HepG2 (cell line): ENCODE measurements around the gene TUBE1. TPM values are rescaled to one million over a fixed set of nuclear protein-coding genes. Genes with fewer than 3 reads are reported as not detected.

ENCODE experiments used
- ATAC-seq: fragments of 200-7000 bp; cut with Tn5 transposase; 3 replicates; pipeline ENCODE4 v1.9.1; 2020; ENCODE audit warnings: mild to moderate bottlenecking, moderate library complexity
- BruUV-seq: library from RNA; stranded (reverse); fragments of 400-500 nt; replicated peaks from 2 replicates; lab custom pipeline; 2021; lab: Mats Ljungman, UMichigan
- CTCF ChIA-PET: fragments of 300-600 bp; formaldehyde crosslinking; extraction: SDS; loops from one replicate; lab custom pipeline; 2021; ENCODE audit warnings: low total read pairs, inconsistent platforms, low intra/inter-chr PET ratio; lab: Yijun Ruan, JAX
- POLR2A ChIA-PET: fragments of 350-600 bp; sonication (Branson Sonifier 250); formaldehyde crosslinking; loops from one replicate; lab custom pipeline; 2020; ENCODE audit warnings: antibody characterized with exemption, inconsistent platforms; lab: Yijun Ruan, JAX
- DNase-seq: peaks from one replicate; pipeline ENCODE4 v3.0.0-alpha.2; 2015; ENCODE audit warnings: low spot score
- FAIRE-seq: peaks from 3 replicates; lab custom pipeline; 2011; peaks lifted over from hg19 to GRCh38; lab: Jason Lieb, UNC
- H2AFZ ChIP-seq: one replicate; pipeline ENCODE4 v1.6.1; 2011; ENCODE audit warnings: low read length, inconsistent platforms
- H3K27ac ChIP-seq: fragments of 300-600 bp; 3 replicates; pipeline ENCODE4 v1.8.0; 2011; ENCODE audit warnings: mixed run types, mild to moderate bottlenecking, mixed read lengths, low read length, inconsistent platforms; ENCODE audit not compliant: insufficient read depth; ENCODE audit errors: extremely low read length
- H3K27me3 ChIP-seq, 2 experiments: fragments of 200-600 bp in 1 of 2; 2 replicates in 1 of 2; 3 replicates in 1 of 2; pipeline versions ENCODE4 v1.6.0 to v1.8.0; 2011; ENCODE audit warnings: low read length in 2 of 2, mild to moderate bottlenecking in 2 of 2, moderate library complexity in 2 of 2, inconsistent platforms in 1 of 2; ENCODE audit not compliant: insufficient read depth in 2 of 2, control insufficient read depth in 1 of 2
- H3K36me3 ChIP-seq, 2 experiments: fragments of 200-600 bp in 1 of 2; replicated peaks in 1 of 2; 2 replicates in 1 of 2; 3 replicates in 1 of 2; pipeline versions ENCODE4 v1.5.1 to v1.8.0; 2011; ENCODE audit warnings: low read length in 2 of 2, inconsistent platforms in 1 of 2; ENCODE audit not compliant: insufficient read depth in 2 of 2, control insufficient read depth in 1 of 2
- H3K4me1 ChIP-seq: 2 replicates; pipeline ENCODE4 v1.5.1; 2012; ENCODE audit warnings: low read length, inconsistent platforms; ENCODE audit not compliant: insufficient read depth
- H3K4me2 ChIP-seq: 2 replicates; pipeline ENCODE4 v1.6.0; 2011; ENCODE audit warnings: low read depth, low read length, inconsistent platforms
- H3K4me3 ChIP-seq, 3 experiments: fragments of 200-600 bp in 1 of 3; sonication (generic), shearing (Covaris generic) in 1 of 3; replicated peaks in 1 of 3; 2 replicates each; pipeline ENCODE4 v1.5.1; 2011 to 2016; ENCODE audit warnings: low read length in 3 of 3, inconsistent platforms in 2 of 3, low read depth in 2 of 3, mild to moderate bottlenecking in 2 of 3, control low read depth in 1 of 3, mixed read lengths in 1 of 3; ENCODE audit not compliant: insufficient read depth in 1 of 3
- H3K79me2 ChIP-seq: one replicate; pipeline ENCODE4 v1.6.1; 2011; ENCODE audit warnings: low read length, inconsistent platforms; ENCODE audit not compliant: insufficient read depth
- H3K9ac ChIP-seq: 2 replicates; pipeline ENCODE4 v1.6.0; 2011; ENCODE audit warnings: mild to moderate bottlenecking, low read depth, low read length, inconsistent platforms; ENCODE audit not compliant: insufficient read depth
- H3K9me3 ChIP-seq: 2 replicates; pipeline ENCODE4 v1.5.1; 2012; ENCODE audit warnings: mild to moderate bottlenecking, low read length
- H4K20me1 ChIP-seq: 2 replicates; pipeline ENCODE4 v1.6.0; 2011; ENCODE audit warnings: inconsistent platforms, mild to moderate bottlenecking, low read length, moderate library complexity; ENCODE audit not compliant: insufficient read depth
- PAF1 ChIP-seq: IDR thresholded peaks from 2 replicates; pipeline ENCODE4 v1.6.1; 2016; ENCODE audit warnings: missing genetic modification reagents, missing compliant biosample characterization
- SNRNP70 ChIP-seq: fragments of 200-400 bp; formaldehyde crosslinking; IDR thresholded peaks from 2 replicates; pipeline ENCODE4 v1.6.1; 2017; ENCODE audit warnings: mild to moderate bottlenecking, low read depth, low read length, moderate library complexity
- TGIF2 ChIP-seq: IDR thresholded peaks from 2 replicates; pipeline ENCODE4 v1.6.1; 2016; ENCODE audit warnings: control low read depth, missing compliant biosample characterization
- ZNF160 ChIP-seq: sonication (generic); formaldehyde crosslinking; IDR thresholded peaks from 2 replicates; pipeline ENCODE4 v1.8.0; 2022; ENCODE audit warnings: mild to moderate bottlenecking, inconsistent platforms, missing genetic modification reagents
- ZNF280B ChIP-seq: sonication (generic); formaldehyde crosslinking; IDR thresholded peaks from 2 replicates; pipeline ENCODE4 v1.5.0; 2020; ENCODE audit warnings: missing genetic modification reagents, mild to moderate bottlenecking, borderline replicate concordance
- ZNF337 ChIP-seq: sonication (generic); formaldehyde crosslinking; IDR thresholded peaks from 2 replicates; pipeline ENCODE4 v1.5.1; 2020; ENCODE audit warnings: missing genetic modification reagents, low read depth, mild to moderate bottlenecking, borderline replicate concordance
- ZNF770 ChIP-seq: sonication (generic); formaldehyde crosslinking; IDR thresholded peaks from 2 replicates; pipeline ENCODE4 v1.5.0; 2020; ENCODE audit warnings: mild to moderate bottlenecking, missing genetic modification reagents
- ZNF775 ChIP-seq: sonication (generic); formaldehyde crosslinking; IDR thresholded peaks from 2 replicates; pipeline ENCODE4 v1.4.0; 2020; ENCODE audit warnings: missing genetic modification reagents, mild to moderate bottlenecking, moderate library complexity, borderline replicate concordance
- WGBS: methylation state at CpG from one replicate; pipeline ENCODE4 v1.1.6; 2017; ENCODE audit warnings: low lambda C conversion rate; 5-methylcytosine and 5-hydroxymethylcytosine counted together
- in situ Hi-C: cut with HindIII; loops from 2 replicates; pipeline ENCODE4 v1.10.0; 2017; ENCODE audit warnings: low pct_unique_long_range_greater_than_20kb; ENCODE audit not compliant: extremely low pct_ligation_motif_present
- intact Hi-C: fragments of 100-400 bp; cut with micrococcal nuclease; formaldehyde crosslinking; loops from one replicate; pipeline ENCODE4 v1.10.0; 2022; ENCODE audit not compliant: unreplicated experiment
- polyA plus RNA-seq, 8 experiments: library from polyadenylated mRNA; depleted of rRNA in 3 of 8; stranded (reverse) in 7 of 8; unstranded in 1 of 8; fragments of >200 nt; fragmentation: Illumina TruSeq in 4 of 8; extraction: Trizol in 4 of 8; gene quantifications; 2 replicates each; pipeline versions ENCODE4 v1.2.1 to v1.2.3, GENCODE V29; 2011 to 2016; ENCODE audit warnings: low read depth in 4 of 8, missing spikeins in 1 of 8, mixed read lengths in 1 of 8; ENCODE audit not compliant: insufficient read depth in 1 of 8
- total RNA-seq, 5 experiments: library from RNA; depleted of rRNA; stranded (reverse); fragments of >200 nt; fragmentation: Illumina TruSeq; extraction: Trizol; gene quantifications; 2 replicates each; pipeline ENCODE4 v1.2.3, GENCODE V29; 2016; ENCODE audit warnings: low read depth in 1 of 5

Gene TUBE1
- total and polyA plus RNA-seq, 2 of the 13 experiments (the other 11 are each of a cell fraction or from before 2014, with no cell fraction given): 17.3 to 22.6 TPM

DNA sequence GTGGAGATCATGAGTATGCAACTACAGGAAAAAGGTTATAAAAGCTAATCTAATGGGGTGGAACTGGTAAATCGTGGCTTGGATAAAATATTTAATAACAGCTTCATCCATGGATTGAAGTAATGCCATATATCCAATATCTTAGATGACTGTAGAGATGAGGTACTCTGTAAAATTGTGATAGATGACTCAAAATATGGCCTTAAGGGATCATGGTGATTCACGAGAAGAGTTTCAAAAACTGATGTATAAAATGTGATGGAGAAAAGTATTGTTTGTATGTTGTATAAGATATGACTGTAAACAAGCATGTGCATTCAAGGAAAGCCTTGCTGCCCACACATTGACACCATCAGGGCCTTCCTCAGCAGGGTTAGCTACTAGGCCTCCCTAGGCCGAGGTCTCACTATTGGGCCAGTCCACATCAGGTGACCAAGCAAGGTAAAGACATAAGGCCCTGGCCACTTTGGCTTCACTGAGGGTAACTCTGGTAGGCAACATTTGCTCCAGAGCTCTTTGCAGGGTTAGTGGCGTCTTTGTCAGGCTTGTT, 51.1 kb downstream of the TUBE1 start:
- in situ Hi-C loops: no loop called here
- POLR2A ChIA-PET: no interaction called here
- BruUV-seq: no TSS peak

More for the DNA sequence above, 51.1 kb downstream of the TUBE1 start:
- FAIRE-seq (no peak), ATAC-seq (no peak), DNase-seq (no peak)
- Histone ChIP-seq H3K79me2 (no peaks in the 10 kb centered on the region), H4K20me1 (no peaks in the 10 kb centered on the region), H3K9me3 (no peaks in the 10 kb centered on the region), H2AFZ (no peak overlapping the region), H3K9ac (no peak overlapping the region), H3K27ac (no peak overlapping the region), H3K4me3 (no peak overlapping the region), H3K36me3 (no peaks in the 10 kb centered on the region), H3K4me2 (no peak overlapping the region), H3K4me1 (peaks cover 5% of the 10 kb centered on the region), H3K27me3 (peaks cover 0 to 10% of the 10 kb centered on the region in 2 experiments; a peak in 3 of 5 replicates)
- WGBS: 2% methylated on average over 4 of the region's 4 CpGs
- intact Hi-C loops: no loop called here
- no peak for TF ChIP-seq ZNF337 (CRISPR knock-in tag)
- TF ChIP-seq TGIF2 (CRISPR knock-in tag): no peak
- no peak for TF ChIP-seq ZNF775 (CRISPR knock-in tag)
- no peak for TF ChIP-seq ZNF770 (CRISPR knock-in tag)
- no peak for TF ChIP-seq ZNF160 (CRISPR knock-in tag)
- no peak for TF ChIP-seq ZNF280B (CRISPR knock-in tag)
- TF ChIP-seq SNRNP70: no peak
- no peak for TF ChIP-seq PAF1 (CRISPR knock-in tag)
- CTCF ChIA-PET: no interaction called here
